Measurements from ENCODE around the gene PGM2L1. TPM values are rescaled to one million over a fixed set of nuclear protein-coding genes. Genes with fewer than 3 reads are reported as not detected.

The PGM2L1 gene
- 0.15 TPM for polyA plus RNA-seq (2012; ENCODE audit: missing spikeins)

- FAIRE-seq: peak; percentile 100
These were observed at the start of gene PGM2L1 for GRCh38 chr11:74398244-74399159. TSS of gene PGM2L1 (minus strand) at chr11:74398433. CDS start at chr11:74398161, 272 bp downstream.

GRCh38 chr11:74447720-74448119 is 49.5 kb upstream of the PGM2L1 start:
- DNase-seq (ENCODE audit: insufficient read length) (no peak), FAIRE-seq (no peak)
- TF ChIP-seq POLR2AphosphoS5 (IDR thresholded peaks at IDR 0.05; ENCODE audit: low read depth, low read length) (no peak), TAF1 (IDR thresholded peaks at IDR 0.05; ENCODE audit: borderline replicate concordance, low read depth, low read length) (no peak), POLR2A (IDR thresholded peaks at IDR 0.05; ENCODE audit: low read depth, low read length) (no peak)

More at GRCh38 chr11:74398244-74399159, at the start of gene PGM2L1:
- DNase-seq (ENCODE audit: insufficient read length): peak; percentile 86
- TF ChIP-seq TAF1 (IDR thresholded peaks at IDR 0.05; ENCODE audit: borderline replicate concordance, low read depth, low read length) (no peak), POLR2A (IDR thresholded peaks at IDR 0.05; ENCODE audit: low read depth, low read length) (no peak), POLR2AphosphoS5 (IDR thresholded peaks at IDR 0.05; ENCODE audit: low read depth, low read length) (no peak)

GRCh38 chr11:74446532-74446938 is 48.3 kb upstream of the PGM2L1 start:
- FAIRE-seq: no peak
- no peak for DNase-seq (ENCODE audit: insufficient read length)
- no peak for TF ChIP-seq TAF1 (IDR thresholded peaks at IDR 0.05; ENCODE audit: borderline replicate concordance, low read depth, low read length)
- TF ChIP-seq POLR2AphosphoS5 (IDR thresholded peaks at IDR 0.05; ENCODE audit: low read depth, low read length): no peak
- TF ChIP-seq POLR2A (IDR thresholded peaks at IDR 0.05; ENCODE audit: low read depth, low read length): no peak

GRCh38 chr11:74444173-74444826 is 46.1 kb upstream of the PGM2L1 start:
- no peak for DNase-seq (ENCODE audit: insufficient read length)
- no peak for FAIRE-seq

GRCh38 chr11:74443071-74443864 is 45.0 kb upstream of the PGM2L1 start:
- FAIRE-seq (no peak), DNase-seq (ENCODE audit: insufficient read length) (no peak)
- TF ChIP-seq POLR2A (IDR thresholded peaks at IDR 0.05; ENCODE audit: low read depth, low read length): no peak

More at GRCh38 chr11:74444173-74444826, 46.1 kb upstream of the PGM2L1 start:
- TF ChIP-seq TAF1 (IDR thresholded peaks at IDR 0.05; ENCODE audit: borderline replicate concordance, low read depth, low read length): no peak
- no peak for TF ChIP-seq POLR2A (IDR thresholded peaks at IDR 0.05; ENCODE audit: low read depth, low read length)
- no peak for TF ChIP-seq POLR2AphosphoS5 (IDR thresholded peaks at IDR 0.05; ENCODE audit: low read depth, low read length)

- DNase-seq (ENCODE audit: insufficient read length) (no peak), FAIRE-seq (no peak)
- TF ChIP-seq POLR2AphosphoS5 (IDR thresholded peaks at IDR 0.05; ENCODE audit: low read depth, low read length) (no peak), POLR2A (IDR thresholded peaks at IDR 0.05; ENCODE audit: low read depth, low read length) (no peak), TAF1 (IDR thresholded peaks at IDR 0.05; ENCODE audit: borderline replicate concordance, low read depth, low read length) (no peak)
These were observed 44.4 kb upstream of the PGM2L1 start for GRCh38 chr11:74442636-74443035.

- TF ChIP-seq POLR2A (IDR thresholded peaks at IDR 0.05; ENCODE audit: low read depth, low read length) (no peak), TAF1 (IDR thresholded peaks at IDR 0.05; ENCODE audit: borderline replicate concordance, low read depth, low read length) (no peak), POLR2AphosphoS5 (IDR thresholded peaks at IDR 0.05; ENCODE audit: low read depth, low read length) (no peak)
- no peak for DNase-seq (ENCODE audit: insufficient read length)
- FAIRE-seq: no peak
These were observed 40.4 kb upstream of the PGM2L1 start for GRCh38 chr11:74438681-74439080.

- no peak for FAIRE-seq
- no peak for TF ChIP-seq POLR2AphosphoS5 (IDR thresholded peaks at IDR 0.05; ENCODE audit: low read depth, low read length)
- no peak for TF ChIP-seq POLR2A (IDR thresholded peaks at IDR 0.05; ENCODE audit: low read depth, low read length)
- TF ChIP-seq TAF1 (IDR thresholded peaks at IDR 0.05; ENCODE audit: borderline replicate concordance, low read depth, low read length): no peak
- DNase-seq (ENCODE audit: insufficient read length): no peak
These were observed 39.3 kb upstream of the PGM2L1 start for GRCh38 chr11:74437441-74438042.

- DNase-seq (ENCODE audit: insufficient read length): no peak
- FAIRE-seq: peak; percentile 30
These were observed 36.3 kb upstream of the PGM2L1 start for GRCh38 chr11:74434528-74434927.

GRCh38 chr11:74429205-74429604 is 31.0 kb upstream of the PGM2L1 start:
- TF ChIP-seq POLR2AphosphoS5 (IDR thresholded peaks at IDR 0.05; ENCODE audit: low read depth, low read length): no peak
- no peak for TF ChIP-seq POLR2A (IDR thresholded peaks at IDR 0.05; ENCODE audit: low read depth, low read length)
- no peak for TF ChIP-seq TAF1 (IDR thresholded peaks at IDR 0.05; ENCODE audit: borderline replicate concordance, low read depth, low read length)
- FAIRE-seq (no peak), DNase-seq (ENCODE audit: insufficient read length) (no peak)

More at GRCh38 chr11:74434528-74434927, 36.3 kb upstream of the PGM2L1 start:
- no peak for TF ChIP-seq POLR2AphosphoS5 (IDR thresholded peaks at IDR 0.05; ENCODE audit: low read depth, low read length)
- no peak for TF ChIP-seq TAF1 (IDR thresholded peaks at IDR 0.05; ENCODE audit: borderline replicate concordance, low read depth, low read length)
- no peak for TF ChIP-seq POLR2A (IDR thresholded peaks at IDR 0.05; ENCODE audit: low read depth, low read length)

Measured in GM12892 (cell line).